Prostate gland (tissue), 2 donors: ENCODE results near the gene HAGH. TPM values are rescaled to one million over a fixed set of nuclear protein-coding genes. Genes with fewer than 3 reads are reported as not detected.

ENCODE experiments used
- DNase-seq: peaks from one replicate; pipeline ENCODE4 v3.0.0-alpha.2; 2019; ENCODE audit warnings: low spot score
- H3K27ac ChIP-seq, 2 donors: fragments of 200-600 bp; sonication (generic); 2 replicates each; pipeline ENCODE4 v1.5.1; 2017 to 2019
- H3K27me3 ChIP-seq: fragments of 200-600 bp; sonication (generic); replicated peaks from 2 replicates; pipeline ENCODE4 v1.5.1; 2019; ENCODE audit not compliant: insufficient read depth
- H3K36me3 ChIP-seq, 2 donors: fragments of 200-600 bp; sonication (generic); 1 replicate in 1 of 2; 2 replicates in 1 of 2; pipeline versions ENCODE4 v1.5.1 to v1.8.1; 2017 to 2019
- H3K4me1 ChIP-seq: fragments of 200-600 bp; sonication (generic); replicated peaks from 2 replicates; pipeline ENCODE4 v1.5.1; 2019
- H3K4me3 ChIP-seq, 2 donors: fragments of 200-600 bp; sonication (generic); 2 replicates each; pipeline ENCODE4 v1.5.1; 2017 to 2019
- H3K9me3 ChIP-seq: fragments of 200-600 bp; sonication (generic); 2 replicates; pipeline ENCODE4 v1.5.1; 2017
- CTCF ChIP-seq, 4 experiments: fragments of 200-600 bp in 2 of 4; fragments of 450-650 bp in 2 of 4; sonication (generic) in 2 of 4; IDR thresholded peaks; 1 replicate in 3 of 4; 2 replicates in 1 of 4; pipeline ENCODE4 v1.5.1; 2016 to 2019; ENCODE audit warnings: antibody characterized with exemption in 4 of 4, mild to moderate bottlenecking in 2 of 4, moderate library complexity in 2 of 4
- POLR2A ChIP-seq: fragments of 450-650 bp; IDR thresholded peaks from one replicate; pipeline ENCODE4 v1.6.1; 2016; ENCODE audit warnings: antibody characterized with exemption, mild to moderate bottlenecking
- POLR2AphosphoS5 ChIP-seq: sonication (generic); formaldehyde crosslinking; IDR thresholded peaks from one replicate; pipeline ENCODE4 v1.6.1; 2017; ENCODE audit warnings: antibody characterized with exemption
- WGBS: methylation state at CpG from one replicate; pipeline ENCODE4 v1.1.5; 2018; 5-methylcytosine and 5-hydroxymethylcytosine counted together
- intact Hi-C: fragments of 100-400 bp; cut with DNase I; formaldehyde crosslinking; loops from one replicate; pipeline ENCODE4 v1.14.2; 2022
- total RNA-seq, 2 donors: library from RNA; depleted of rRNA; stranded (reverse); fragments of >200 nt; gene quantifications; one replicate each; pipeline ENCODE4 v1.1.0, GENCODE V29; 2016

The HAGH gene
- total RNA-seq, 2 donors from 2014 or later = 98.6 to 145 TPM

DNA sequence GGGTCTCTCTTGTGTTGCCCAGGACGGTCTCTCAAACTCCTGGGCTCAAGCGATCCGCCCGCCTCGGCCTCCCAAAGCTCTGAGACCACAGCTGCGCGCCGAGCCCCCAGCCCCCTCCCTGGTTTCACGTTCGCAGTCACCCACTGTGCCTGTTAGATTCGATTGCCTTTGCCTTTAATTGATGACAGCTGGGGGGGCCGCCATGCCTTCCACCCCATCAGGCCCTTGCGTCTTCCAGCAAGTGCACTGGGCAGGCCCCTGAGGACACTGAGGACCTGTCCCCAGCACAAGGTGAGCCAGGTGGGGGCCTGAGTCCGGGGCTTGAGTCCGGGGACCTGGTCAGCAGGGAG is 36.4 kb downstream of the HAGH start:
- H3K9me3 ChIP-seq = no peaks in the 10 kb centered on the region
- TF ChIP-seq CTCF (IDR thresholded peaks at IDR 0.05) (no peak), POLR2A (no peak), POLR2AphosphoS5 (no peak)
- no peak overlapping the region for H3K27ac ChIP-seq
- intact Hi-C loops = no loop called here
- no peaks in the 10 kb centered on the region for H3K27me3 ChIP-seq
- no peaks in the 10 kb centered on the region for H3K4me1 ChIP-seq
- no peak for DNase-seq
- no peak overlapping the region for H3K4me3 ChIP-seq
- H3K36me3 ChIP-seq = no peaks in the 10 kb centered on the region
- 90% methylated on average over 15 of the region's 15 CpGs for WGBS

DNA sequence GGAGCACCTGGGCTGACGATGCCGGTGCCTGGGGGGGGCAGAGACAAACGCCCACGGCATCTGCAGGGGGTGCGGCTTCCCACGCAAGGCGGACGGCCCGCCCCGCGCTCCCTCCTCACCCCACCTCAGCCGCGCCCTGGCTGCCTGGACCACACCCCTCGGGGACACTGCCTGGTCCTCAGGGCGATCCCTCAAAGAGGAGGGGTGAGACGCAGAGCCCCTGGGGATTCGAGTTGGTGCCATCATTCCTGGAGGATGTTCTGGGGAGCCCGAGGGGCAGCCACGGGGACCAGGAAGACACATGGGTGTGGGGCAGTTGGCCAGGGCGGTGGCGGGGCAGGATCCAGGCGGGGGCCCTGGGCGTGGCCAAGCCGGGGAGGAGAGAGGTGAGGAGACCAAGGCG is 37.0 kb downstream of the HAGH start:
- WGBS = 70% methylated on average over 15 of the region's 25 CpGs
- H3K9me3 ChIP-seq = no peaks in the 10 kb centered on the region
- H3K27me3 ChIP-seq = no peaks in the 10 kb centered on the region
- no peaks in the 10 kb centered on the region for H3K4me1 ChIP-seq
- H3K36me3 ChIP-seq = no peaks in the 10 kb centered on the region
- TF ChIP-seq CTCF (IDR thresholded peaks at IDR 0.05) (no peak), POLR2AphosphoS5 (no peak)
- H3K27ac ChIP-seq = no peak overlapping the region
- no peak for DNase-seq
- intact Hi-C loops = no loop called here
- H3K4me3 ChIP-seq = no peak overlapping the region

GRCh38 chr16:1788708-1789100 is 37.9 kb downstream of the HAGH start:
- Histone ChIP-seq H3K4me1 (peaks cover 6% of the 10 kb centered on the region), H3K4me3 (no peak overlapping the region), H3K27me3 (no peaks in the 10 kb centered on the region), H3K9me3 (no peaks in the 10 kb centered on the region), H3K27ac (no peak overlapping the region), H3K36me3 (no peaks in the 10 kb centered on the region)
- intact Hi-C loops = no loop called here
- peak; percentile 22 for DNase-seq
- WGBS = 39% methylated on average over 13 of the region's 19 CpGs
- TF ChIP-seq POLR2A = no peak
- TF ChIP-seq CTCF (IDR thresholded peaks at IDR 0.05) = no peak
- no peak for TF ChIP-seq POLR2AphosphoS5

DNA sequence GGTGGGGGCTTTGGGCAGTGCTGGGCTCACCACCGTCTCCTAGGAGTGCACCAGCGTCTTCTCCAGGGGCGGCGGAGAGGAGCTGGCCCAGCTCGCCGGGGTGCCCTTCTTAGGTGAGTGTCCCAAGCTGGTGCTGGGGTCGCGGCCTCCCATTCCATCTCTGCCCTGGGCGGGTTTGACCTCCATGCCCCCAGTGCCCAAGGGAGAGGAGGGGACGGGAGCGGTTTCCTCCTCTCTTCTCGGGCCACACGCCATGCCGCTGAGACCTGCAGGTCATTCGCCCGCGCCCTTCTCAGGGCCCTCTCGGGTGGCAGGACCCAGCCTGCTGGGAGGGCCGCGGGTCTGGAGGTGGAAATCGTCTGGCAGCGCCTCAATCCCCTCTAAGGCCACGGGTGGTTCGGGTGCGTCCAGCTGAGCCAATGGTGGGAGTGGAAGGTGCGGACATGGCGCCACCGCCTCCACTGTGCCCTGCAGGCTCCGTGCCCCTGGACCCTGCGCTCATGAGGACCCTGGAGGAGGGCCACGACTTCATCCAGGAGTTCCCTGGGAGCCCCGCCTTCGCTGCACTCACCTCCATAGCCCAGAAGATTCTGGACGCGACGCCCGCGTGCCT is 38.4 kb downstream of the HAGH start:
- DNase-seq = no peak
- no peaks in the 10 kb centered on the region for H3K36me3 ChIP-seq
- no peaks in the 10 kb centered on the region for H3K27me3 ChIP-seq
- intact Hi-C loops = no loop called here
- H3K4me1 ChIP-seq = peaks cover 6% of the 10 kb centered on the region
- TF ChIP-seq POLR2A (no peak), POLR2AphosphoS5 (no peak), CTCF (IDR thresholded peaks at IDR 0.05) (no peak)
- H3K27ac ChIP-seq = no peak overlapping the region
- 74% methylated on average over 32 of the region's 38 CpGs for WGBS
- H3K9me3 ChIP-seq = no peaks in the 10 kb centered on the region
- H3K4me3 ChIP-seq = no peak overlapping the region

- Histone ChIP-seq H3K36me3 (no peaks in the 10 kb centered on the region), H3K4me1 (peaks cover 6% of the 10 kb centered on the region), H3K4me3 (no peak overlapping the region), H3K9me3 (no peaks in the 10 kb centered on the region), H3K27ac (no peak overlapping the region), H3K27me3 (no peaks in the 10 kb centered on the region)
- DNase-seq = peak; percentile 3
- no peak for TF ChIP-seq POLR2A
- no peak for TF ChIP-seq POLR2AphosphoS5
- no peak for TF ChIP-seq CTCF (IDR thresholded peaks at IDR 0.05)
- intact Hi-C loops = no loop called here
- 90% methylated on average over 44 of the region's 44 CpGs for WGBS
These were observed 39.1 kb downstream of the HAGH start for GRCh38 chr16:1787322-1788094.
